ENCODE measurements around the gene SURF2.
"Not testable (repeated sequence)": the region's sequence is repeated elsewhere in the genome, so short reads cannot be mapped to it uniquely, and the experiment has no call there.

SURF2 gene

DNA sequence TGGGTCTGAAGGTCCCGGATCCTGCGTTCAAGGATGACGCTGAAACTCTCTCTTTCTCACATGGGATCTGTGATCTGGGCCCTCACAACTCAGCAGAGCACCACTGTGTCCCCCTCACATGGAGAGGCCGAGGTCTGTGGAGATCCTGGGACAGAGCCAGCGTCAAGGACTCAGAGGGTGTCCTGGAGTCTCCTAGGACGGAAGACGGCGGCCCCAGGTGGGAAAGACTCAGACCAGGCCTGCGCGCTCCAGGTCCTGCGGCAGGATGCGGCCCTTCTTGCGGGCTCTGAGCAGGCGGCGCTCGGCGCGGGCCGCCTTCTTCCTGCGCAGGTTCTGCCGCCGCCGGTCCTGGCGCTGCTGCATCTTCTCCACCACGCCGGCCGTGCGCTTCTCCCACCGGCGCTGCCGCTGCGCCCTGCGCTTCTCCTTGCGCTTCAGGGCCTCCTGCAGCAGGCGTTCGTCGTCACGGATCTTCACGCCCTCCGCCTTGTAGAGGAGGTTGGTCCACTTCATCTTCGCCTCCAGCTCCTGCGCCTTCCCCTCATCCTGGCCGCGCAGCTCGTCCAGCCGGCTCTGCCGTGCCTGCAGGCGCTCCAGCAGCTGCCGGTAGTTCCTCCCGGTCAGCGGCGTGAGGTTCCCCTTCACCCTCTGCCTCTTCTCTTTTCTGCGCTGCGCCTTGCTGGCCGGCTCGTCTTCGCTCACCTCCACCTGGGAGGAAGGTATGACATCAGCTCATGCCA lies 24.5 kb upstream of the SURF2 start:
- Mint-ChIP-seq H3K36me3 (ENCODE audit: low read depth) (peaks cover 64% of the 10 kb centered on the region), H3K4me3 (no peak overlapping the region), H3K27ac (no peak overlapping the region), H3K9me3 (no peaks in the 10 kb centered on the region), H3K27me3 (no peaks in the 10 kb centered on the region), H3K4me1 (ENCODE audit: low read depth) (peaks cover 34% of the 10 kb centered on the region)

DNA sequence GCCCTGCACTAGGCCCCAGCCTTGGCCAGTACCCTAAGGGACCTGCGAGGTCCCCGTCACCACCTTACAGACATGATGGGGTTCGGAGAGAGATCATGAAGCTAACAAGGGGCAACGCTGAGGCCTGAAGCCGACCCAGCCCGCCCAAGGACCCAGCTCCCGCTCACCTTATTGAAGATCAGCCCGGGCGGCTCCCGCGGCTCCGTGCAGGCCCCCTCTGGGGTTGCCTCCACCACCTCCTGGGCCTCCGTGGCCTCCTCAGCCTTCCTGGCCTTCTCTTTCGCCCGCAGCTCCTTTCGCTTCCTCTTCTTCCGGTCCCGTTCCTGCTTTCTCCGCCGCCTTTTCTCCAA lies 24.0 kb upstream of the SURF2 start:
- Mint-ChIP-seq H3K27ac (no peak overlapping the region), H3K9me3 (no peaks in the 10 kb centered on the region), H3K27me3 (no peaks in the 10 kb centered on the region)

DNA sequence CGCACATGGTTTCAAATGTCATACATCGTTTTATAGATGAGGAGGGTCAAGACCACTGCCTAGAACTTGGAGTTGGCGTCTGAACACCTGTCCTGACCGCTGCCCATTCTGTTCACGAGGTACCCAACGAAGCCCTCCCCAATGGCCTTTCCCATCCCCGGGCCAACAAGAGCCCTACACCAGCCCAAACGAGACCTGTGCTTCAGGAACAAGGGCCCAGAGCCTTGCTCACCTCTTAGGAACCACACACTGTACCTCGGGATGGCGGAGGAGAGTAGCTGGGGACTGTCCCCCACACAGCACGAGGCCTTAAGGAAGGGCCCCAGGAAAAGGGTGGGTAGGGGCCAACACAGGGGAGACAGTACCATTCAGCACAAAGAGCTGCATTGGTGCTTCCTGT lies 23.3 kb upstream of the SURF2 start:
- Mint-ChIP-seq H3K36me3 (ENCODE audit: low read depth) (peaks cover 64% of the 10 kb centered on the region), H3K4me1 (ENCODE audit: low read depth) (peaks cover 43% of the 10 kb centered on the region), H3K27me3 (no peaks in the 10 kb centered on the region), H3K27ac (no peak overlapping the region), H3K4me3 (peak overlapping the region; percentile 30), H3K9me3 (no peaks in the 10 kb centered on the region)

More for the DNA sequence above, 24.0 kb upstream of the SURF2 start:
- Mint-ChIP-seq H3K4me1 (ENCODE audit: low read depth) (peaks cover 39% of the 10 kb centered on the region), H3K4me3 (no peak overlapping the region), H3K36me3 (ENCODE audit: low read depth) (peaks cover 64% of the 10 kb centered on the region)

DNA sequence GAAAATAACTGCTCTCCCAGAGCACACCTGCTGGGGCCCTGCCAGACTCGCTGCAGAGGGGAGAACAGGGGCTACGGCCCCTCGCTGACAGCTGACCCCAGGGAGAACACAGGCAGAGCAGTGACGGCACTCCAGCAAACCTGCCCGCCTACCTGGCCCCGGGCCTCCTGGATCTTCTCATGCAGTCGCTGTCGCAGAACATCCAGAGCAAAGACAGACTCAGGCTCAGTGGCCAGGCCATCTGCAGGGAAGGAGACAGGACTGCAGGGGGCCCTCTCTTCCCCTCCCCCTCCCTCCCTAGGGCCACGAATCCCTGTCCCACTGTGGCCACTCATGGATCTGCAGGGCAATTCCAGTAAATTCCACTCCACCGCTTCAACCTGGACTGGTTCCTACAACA lies 22.8 kb upstream of the SURF2 start:
- Mint-ChIP-seq H3K36me3 (ENCODE audit: low read depth) (peaks cover 64% of the 10 kb centered on the region), H3K9me3 (no peaks in the 10 kb centered on the region), H3K27me3 (no peaks in the 10 kb centered on the region), H3K4me3 (peak overlapping the region; percentile 96), H3K27ac (peak overlapping the region; percentile 94), H3K4me1 (ENCODE audit: low read depth) (peaks cover 44% of the 10 kb centered on the region)

DNA sequence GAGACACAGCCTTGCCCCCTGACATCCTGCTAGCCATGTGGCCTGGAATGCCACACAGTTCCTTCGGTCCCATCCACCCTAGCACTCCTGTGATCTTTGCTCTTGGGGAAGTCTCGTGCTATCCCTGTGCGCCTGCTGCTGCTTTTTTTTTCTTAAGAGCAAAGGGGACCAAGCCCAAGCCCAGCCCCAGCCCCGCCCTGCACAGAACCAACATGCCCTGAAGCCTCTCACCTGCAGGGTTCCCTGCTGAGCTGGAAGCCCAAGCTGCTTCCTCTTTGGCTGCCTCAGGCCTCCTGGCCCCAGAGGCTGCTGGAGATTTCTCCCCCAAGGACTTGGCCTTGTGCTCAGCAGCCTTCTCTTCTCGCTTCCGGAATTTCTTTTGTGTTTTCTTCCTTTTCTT lies 22.2 kb upstream of the SURF2 start:
- H3K36me3 Mint-ChIP-seq (ENCODE audit: low read depth): peaks cover 70% of the 10 kb centered on the region
- peak overlapping the region; percentile 94 for H3K27ac Mint-ChIP-seq
- H3K4me1 Mint-ChIP-seq (ENCODE audit: low read depth): peaks cover 50% of the 10 kb centered on the region

DNA sequence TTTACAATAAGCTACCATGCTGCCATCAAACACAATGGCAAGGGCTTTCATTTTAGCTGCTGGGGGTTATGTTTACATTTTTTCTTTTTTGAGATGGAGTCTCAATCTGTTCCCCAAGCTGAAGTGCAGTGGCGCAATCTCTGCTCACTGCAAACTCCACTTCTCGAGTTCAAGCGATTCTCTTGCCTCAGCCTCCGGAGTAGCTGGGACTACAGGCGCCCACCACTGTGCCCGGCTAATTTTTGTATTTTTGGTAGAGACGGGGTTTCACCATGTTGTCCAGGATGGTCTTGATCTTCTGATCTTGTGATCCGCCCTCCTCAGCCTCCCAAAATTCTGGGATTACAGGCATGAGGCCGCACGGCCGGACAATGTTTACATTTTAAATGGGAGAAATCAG lies 21.5 kb upstream of the SURF2 start:
- Mint-ChIP-seq H3K4me1 (ENCODE audit: low read depth) (peaks cover 57% of the 10 kb centered on the region), H3K36me3 (ENCODE audit: low read depth) (peaks cover 74% of the 10 kb centered on the region), H3K27ac (peak overlapping the region; percentile 94), H3K4me3 (peak overlapping the region; percentile 96)
- H3K27me3 Mint-ChIP-seq, H3K9me3 Mint-ChIP-seq: not testable (repeated sequence)

More for the DNA sequence above, 22.2 kb upstream of the SURF2 start:
- peak overlapping the region; percentile 96 for H3K4me3 Mint-ChIP-seq
- no peaks in the 10 kb centered on the region for H3K9me3 Mint-ChIP-seq
- H3K27me3 Mint-ChIP-seq: no peaks in the 10 kb centered on the region

DNA sequence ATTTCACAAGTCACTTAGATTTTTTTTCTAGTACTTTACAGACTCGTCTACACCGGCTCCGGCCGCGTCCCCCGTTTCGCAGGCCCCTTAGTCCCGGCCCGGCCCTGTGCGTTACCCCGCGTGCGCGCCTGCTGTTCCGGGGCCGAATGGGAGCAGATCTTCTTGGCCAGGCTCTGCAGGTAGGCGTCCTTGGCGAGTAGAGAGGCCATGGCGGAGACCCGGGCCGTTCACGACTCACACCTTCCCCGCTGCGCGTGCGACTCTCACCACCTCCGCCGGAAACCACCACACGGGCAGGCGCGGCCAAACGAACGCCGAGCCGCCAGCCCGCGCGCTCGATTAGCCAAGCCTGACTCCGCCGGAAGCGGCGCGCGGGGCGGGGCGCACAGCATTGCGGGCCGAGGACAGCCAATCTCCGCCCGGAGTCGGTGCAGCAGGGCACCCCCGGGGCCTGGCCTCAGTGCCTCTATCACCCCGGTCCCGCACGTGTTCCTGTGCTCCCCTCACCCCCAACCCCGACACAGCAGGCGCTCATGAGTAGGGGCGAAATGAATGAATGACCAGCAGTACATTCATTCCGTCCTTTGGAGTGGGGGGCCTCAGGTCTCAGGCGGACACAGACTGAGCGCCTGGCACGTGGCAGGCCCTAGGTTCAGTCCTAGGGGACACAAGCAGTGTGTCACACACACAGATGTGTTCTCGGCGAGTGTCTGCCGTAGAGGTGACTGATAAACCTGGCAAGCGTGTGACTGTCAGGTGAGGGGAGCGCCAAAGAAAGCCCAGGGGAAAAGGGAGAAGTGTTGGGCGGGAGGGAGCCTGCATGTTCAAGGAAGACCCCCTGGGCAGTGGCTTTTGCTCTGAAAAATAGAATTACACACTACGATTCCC lies 20.2 kb upstream of the SURF2 start, which contains the start of gene SURF6:
Gene SURF6, minus strand, starts transcription at position 265 of the 888 bp plus-strand sequence. Its CDS starts 56 bp downstream, at position 209.
- Mint-ChIP-seq H3K36me3 (ENCODE audit: low read depth) (peaks cover 74% of the 10 kb centered on the region), H3K4me1 (ENCODE audit: low read depth) (peaks cover 67% of the 10 kb centered on the region), H3K27ac (peak within 1 kb of the TSS; percentile 94), H3K9me3 (no peaks in the 10 kb centered on the region), H3K27me3 (no peaks in the 10 kb centered on the region), H3K4me3 (peak within 1 kb of the TSS; percentile 96)

DNA sequence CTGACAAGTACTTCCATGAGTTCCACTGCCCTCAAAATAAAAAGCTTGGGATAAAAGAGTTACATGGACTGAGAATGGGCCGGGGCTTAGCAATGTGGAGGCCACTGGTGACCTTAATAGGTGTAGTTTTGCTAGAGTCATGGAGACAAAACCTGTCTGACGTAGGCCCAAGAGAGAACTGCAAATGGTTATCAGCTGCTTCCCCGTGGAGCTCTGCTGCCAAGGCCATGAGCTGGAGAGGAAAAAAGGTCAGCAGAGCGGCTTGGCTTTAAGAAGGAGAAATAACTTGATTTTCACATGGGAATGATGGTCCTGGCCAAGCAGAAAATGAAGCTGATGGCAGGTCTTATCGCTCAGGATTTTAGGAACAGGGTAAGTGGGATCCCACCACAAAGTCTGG lies 16.7 kb upstream of the SURF2 start:
- Mint-ChIP-seq H3K27ac (no peak overlapping the region), H3K9me3 (no peaks in the 10 kb centered on the region), H3K4me3 (peak overlapping the region; percentile 23), H3K36me3 (ENCODE audit: low read depth) (peaks cover 63% of the 10 kb centered on the region), H3K27me3 (no peaks in the 10 kb centered on the region), H3K4me1 (ENCODE audit: low read depth) (peaks cover 65% of the 10 kb centered on the region)

DNA sequence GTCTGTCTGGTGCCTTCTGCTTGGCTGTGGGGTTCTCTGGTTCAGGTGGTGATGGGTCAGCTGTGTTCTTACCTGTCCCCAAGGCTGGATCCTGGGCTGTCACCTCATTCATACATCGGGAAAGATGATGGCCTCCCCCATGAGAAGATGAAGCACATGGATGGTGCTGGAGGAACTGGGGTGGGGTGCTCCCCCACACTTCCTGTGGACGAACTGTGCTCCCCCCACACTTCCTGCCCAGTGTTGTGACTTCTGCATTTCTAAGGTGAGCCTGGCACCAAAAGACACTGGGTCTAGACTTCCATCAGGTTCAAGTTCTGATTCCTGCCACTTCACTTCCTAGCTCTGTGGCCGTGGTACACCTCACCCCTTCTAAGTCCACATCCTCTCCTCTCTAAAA lies 16.1 kb upstream of the SURF2 start:
- peaks cover 60% of the 10 kb centered on the region for H3K4me1 Mint-ChIP-seq (ENCODE audit: low read depth)
- H3K9me3 Mint-ChIP-seq: no peaks in the 10 kb centered on the region
- no peaks in the 10 kb centered on the region for H3K27me3 Mint-ChIP-seq
- no peak overlapping the region for H3K4me3 Mint-ChIP-seq
- H3K27ac Mint-ChIP-seq: peak overlapping the region; percentile 34
- peaks cover 63% of the 10 kb centered on the region for H3K36me3 Mint-ChIP-seq (ENCODE audit: low read depth)

DNA sequence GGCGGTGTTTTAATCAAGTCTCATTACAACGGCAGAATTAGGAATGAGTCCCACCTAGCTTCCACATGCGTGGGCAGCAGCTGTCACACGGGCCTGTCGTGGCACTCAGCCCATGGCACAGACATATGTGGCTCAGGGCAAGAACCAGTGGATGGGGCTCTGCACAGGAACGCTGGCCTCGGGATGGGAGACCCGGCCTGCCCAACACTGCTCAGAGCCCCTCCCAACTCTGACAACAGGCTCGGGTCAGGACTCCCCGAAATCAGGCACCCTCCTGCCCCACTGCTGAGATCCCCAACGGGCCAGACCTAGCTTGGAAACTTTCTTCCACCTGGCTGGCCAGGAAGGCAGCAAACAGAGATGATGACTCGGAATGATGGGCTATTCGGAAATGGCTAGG lies 15.4 kb upstream of the SURF2 start:
- H3K27me3 Mint-ChIP-seq: no peaks in the 10 kb centered on the region
- H3K36me3 Mint-ChIP-seq (ENCODE audit: low read depth): peaks cover 65% of the 10 kb centered on the region
- H3K9me3 Mint-ChIP-seq: no peaks in the 10 kb centered on the region

DNA sequence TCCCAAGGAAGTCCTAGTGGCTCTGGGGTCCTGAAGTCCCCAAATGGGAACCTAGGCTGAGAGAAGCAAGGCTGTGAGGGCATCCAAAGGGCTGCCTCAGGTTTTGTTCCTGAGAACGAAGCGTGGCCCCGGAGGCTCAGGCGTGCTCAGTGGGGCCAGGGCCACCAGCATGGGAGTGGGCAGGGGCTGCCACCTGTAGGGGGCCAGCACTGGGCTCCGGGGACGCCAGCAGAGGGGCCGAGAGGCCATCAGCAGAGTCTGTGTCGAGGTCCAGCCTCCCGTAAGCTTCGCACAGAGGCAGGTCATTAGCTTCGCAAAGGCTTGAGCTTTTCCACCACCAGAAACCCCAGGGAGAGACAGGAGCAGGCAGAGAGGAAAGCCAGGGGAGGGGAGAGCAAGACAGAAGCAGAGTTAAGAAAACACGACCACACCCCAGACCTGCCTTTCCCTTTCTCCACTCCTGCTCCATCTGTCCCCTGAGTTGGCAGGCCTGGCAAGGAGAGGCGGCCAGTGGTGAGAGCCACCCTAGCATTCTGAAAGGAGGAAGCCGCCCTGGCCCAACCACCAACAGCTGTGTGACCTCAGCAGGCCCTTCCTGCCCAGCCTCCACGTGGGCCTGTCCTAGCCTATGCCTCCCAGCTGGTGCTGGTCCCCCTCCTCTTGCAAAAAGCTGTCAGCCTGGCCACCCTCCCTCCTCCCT lies 14.8 kb upstream of the SURF2 start:
- no peaks in the 10 kb centered on the region for H3K27me3 Mint-ChIP-seq
- no peak overlapping the region for H3K27ac Mint-ChIP-seq
- H3K4me1 Mint-ChIP-seq (ENCODE audit: low read depth): peaks cover 55% of the 10 kb centered on the region
- no peaks in the 10 kb centered on the region for H3K9me3 Mint-ChIP-seq
- peaks cover 65% of the 10 kb centered on the region for H3K36me3 Mint-ChIP-seq (ENCODE audit: low read depth)
- no peak overlapping the region for H3K4me3 Mint-ChIP-seq

More for the DNA sequence above, 15.4 kb upstream of the SURF2 start:
- H3K27ac Mint-ChIP-seq: peak overlapping the region; percentile 34
- H3K4me1 Mint-ChIP-seq (ENCODE audit: low read depth): peaks cover 56% of the 10 kb centered on the region
- no peak overlapping the region for H3K4me3 Mint-ChIP-seq

DNA sequence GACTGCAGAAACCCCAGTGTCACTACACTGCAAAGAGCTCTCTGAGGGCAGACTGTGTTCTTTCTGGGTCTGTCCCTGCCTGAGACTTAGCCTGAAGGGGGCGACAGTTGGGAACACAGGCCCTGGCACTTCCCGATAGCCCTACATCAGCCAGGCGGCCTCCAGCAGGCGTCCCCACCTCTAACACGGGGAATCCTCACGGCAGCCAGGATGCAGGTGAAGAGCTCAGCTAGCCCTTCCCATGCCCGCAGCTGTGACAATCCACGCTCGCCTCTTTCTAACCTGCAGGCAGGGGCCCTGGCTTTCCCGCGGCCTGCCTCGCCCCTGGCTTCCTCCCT lies 14.3 kb upstream of the SURF2 start:
- Mint-ChIP-seq H3K36me3 (ENCODE audit: low read depth) (peaks cover 69% of the 10 kb centered on the region), H3K4me3 (no peak overlapping the region), H3K27ac (no peak overlapping the region), H3K27me3 (no peaks in the 10 kb centered on the region), H3K4me1 (ENCODE audit: low read depth) (peaks cover 55% of the 10 kb centered on the region), H3K9me3 (no peaks in the 10 kb centered on the region)

DNA sequence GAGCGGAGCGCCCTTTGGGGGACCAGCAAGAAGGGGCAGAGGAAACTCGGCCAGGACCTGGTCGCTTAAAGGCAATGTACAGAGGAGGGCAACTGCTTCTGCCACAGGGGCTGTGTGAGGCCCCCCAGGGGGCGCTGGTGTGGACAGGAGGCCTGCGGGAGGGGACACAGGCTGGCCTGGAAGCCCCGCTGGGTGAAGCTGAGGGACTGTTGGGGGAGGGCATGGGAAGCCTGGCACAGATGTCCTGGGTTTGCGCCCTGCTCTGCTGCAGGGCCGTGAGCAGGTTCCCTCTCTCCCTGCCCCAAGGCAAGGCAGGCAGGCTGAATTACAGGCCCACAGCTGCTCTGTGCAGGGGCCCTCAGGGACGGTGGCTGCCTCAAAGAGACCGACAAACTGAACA lies 13.8 kb upstream of the SURF2 start:
- no peak overlapping the region for H3K27ac Mint-ChIP-seq
- H3K36me3 Mint-ChIP-seq (ENCODE audit: low read depth): peaks cover 70% of the 10 kb centered on the region
- no peaks in the 10 kb centered on the region for H3K9me3 Mint-ChIP-seq
- peaks cover 54% of the 10 kb centered on the region for H3K4me1 Mint-ChIP-seq (ENCODE audit: low read depth)
- H3K4me3 Mint-ChIP-seq: no peak overlapping the region
- no peaks in the 10 kb centered on the region for H3K27me3 Mint-ChIP-seq

DNA sequence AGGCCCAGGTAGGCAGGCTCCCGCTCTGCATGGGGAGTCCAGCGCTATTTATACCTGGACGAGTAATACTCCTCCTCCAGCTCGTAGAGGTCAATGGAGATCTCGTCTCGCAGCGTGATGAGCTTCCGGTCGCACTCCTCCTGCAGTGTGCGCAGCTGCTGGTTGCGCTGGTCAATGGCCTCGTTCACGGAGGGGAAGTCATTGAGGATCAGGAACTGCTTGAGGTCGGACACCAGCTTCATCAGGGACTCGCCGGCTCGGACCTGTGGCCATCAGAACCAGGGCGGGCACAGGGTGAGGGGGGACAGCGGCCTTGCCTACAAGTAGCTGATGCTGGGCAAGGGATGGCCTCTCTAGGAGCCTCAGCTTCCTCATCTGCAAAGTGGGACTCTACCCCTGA lies 12.3 kb upstream of the SURF2 start:
- no peaks in the 10 kb centered on the region for H3K27me3 Mint-ChIP-seq
- peaks cover 54% of the 10 kb centered on the region for H3K4me1 Mint-ChIP-seq (ENCODE audit: low read depth)
- H3K4me3 Mint-ChIP-seq: no peak overlapping the region
- H3K27ac Mint-ChIP-seq: no peak overlapping the region
- H3K9me3 Mint-ChIP-seq: no peaks in the 10 kb centered on the region
- peaks cover 77% of the 10 kb centered on the region for H3K36me3 Mint-ChIP-seq (ENCODE audit: low read depth)

DNA sequence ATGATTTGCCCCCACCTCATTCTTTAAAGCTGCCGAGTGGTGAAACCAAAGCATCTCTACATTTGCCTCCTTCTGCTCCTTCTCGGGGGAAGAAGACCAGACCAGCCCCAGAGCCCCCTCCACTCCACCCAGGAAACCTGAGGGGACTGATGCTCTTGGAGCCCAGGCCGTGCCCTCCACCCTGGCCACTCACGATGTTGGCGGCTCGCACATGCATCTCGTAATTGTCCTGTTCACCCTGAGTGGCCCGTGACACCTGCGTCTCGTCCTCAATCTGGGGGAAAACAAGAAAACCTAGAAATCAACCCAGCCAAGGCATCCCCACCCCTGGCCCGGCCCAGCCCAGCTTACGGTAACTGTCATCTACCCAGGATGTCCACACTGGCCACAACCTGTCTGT lies 11.4 kb upstream of the SURF2 start:
- Mint-ChIP-seq H3K36me3 (ENCODE audit: low read depth) (peaks cover 77% of the 10 kb centered on the region), H3K9me3 (no peaks in the 10 kb centered on the region), H3K4me1 (ENCODE audit: low read depth) (peaks cover 54% of the 10 kb centered on the region), H3K27me3 (no peaks in the 10 kb centered on the region), H3K4me3 (no peak overlapping the region), H3K27ac (no peak overlapping the region)
